ENCODE data around the gene SCARB1.

SCARB1 gene

DNA sequence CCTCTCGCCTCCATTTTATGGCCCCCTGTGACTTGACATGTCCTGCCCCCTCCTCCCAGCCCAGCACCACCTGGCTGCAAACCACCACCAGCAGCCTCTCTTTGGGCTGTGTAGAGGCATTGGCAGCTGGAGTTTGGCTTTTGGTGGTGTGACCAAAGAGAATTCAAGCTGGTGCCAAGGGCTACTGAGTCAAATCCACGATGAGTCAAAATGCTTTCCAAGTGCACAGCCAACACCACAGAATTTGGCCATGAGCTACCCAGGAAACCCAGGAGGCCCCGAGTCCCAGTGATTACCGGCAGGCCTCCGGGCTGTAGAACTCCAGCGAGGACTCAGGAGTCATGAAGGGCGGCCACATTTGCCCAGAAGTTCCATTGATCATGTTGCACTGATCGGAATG is 53.8 kb downstream of the SCARB1 start:
- no peak overlapping the region for H3K27ac ChIP-seq
- TF ChIP-seq, protein P1, sequence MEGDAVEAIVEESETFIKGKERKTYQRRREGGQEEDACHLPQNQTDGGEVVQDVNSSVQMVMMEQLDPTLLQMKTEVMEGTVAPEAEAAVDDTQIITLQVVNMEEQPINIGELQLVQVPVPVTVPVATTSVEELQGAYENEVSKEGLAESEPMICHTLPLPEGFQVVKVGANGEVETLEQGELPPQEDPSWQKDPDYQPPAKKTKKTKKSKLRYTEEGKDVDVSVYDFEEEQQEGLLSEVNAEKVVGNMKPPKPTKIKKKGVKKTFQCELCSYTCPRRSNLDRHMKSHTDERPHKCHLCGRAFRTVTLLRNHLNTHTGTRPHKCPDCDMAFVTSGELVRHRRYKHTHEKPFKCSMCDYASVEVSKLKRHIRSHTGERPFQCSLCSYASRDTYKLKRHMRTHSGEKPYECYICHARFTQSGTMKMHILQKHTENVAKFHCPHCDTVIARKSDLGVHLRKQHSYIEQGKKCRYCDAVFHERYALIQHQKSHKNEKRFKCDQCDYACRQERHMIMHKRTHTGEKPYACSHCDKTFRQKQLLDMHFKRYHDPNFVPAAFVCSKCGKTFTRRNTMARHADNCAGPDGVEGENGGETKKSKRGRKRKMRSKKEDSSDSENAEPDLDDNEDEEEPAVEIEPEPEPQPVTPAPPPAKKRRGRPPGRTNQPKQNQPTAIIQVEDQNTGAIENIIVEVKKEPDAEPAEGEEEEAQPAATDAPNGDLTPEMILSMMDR (conservative IDR thresholded peaks at IDR 0.05), result no peak

DNA sequence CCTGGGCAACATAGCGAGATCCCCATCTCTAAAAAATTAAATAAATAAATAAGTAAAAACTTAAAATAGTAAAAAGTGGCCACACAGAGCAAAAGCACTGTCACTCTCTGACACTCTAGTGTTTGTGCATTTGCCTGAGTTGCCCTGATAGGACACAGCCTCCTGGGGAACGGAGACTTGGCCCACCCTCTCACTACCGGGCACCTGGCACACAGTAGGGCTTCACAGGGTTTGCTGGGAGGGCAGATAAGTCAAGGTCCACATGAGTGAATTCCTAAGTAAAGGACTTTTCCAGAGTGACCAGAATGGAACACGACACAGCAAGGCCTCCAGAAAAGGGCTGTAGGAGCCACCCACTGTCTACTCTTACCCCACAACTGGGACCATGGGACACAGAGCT is 54.3 kb downstream of the SCARB1 start:
- TF ChIP-seq, protein P1 (conservative IDR thresholded peaks at IDR 0.05), result no peak

DNA sequence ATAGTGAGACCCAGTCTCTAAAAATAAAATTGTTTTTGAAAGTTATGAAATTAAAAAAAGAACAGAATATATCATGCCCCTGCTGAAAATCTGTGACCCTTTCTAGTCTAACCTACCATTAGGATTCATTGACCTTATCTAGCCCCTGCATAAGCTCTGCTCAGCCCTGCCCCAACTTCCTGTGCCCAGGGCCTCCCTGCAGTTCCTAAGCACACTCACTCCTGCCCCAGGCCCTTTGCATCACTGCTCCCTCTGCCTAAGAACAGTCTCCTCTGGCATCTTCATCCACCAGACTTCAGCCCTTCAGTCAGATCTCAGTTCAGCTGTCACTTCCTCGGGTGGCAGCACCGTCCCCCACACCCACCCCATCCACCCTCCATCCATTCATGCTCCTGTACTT is 55.4 kb downstream of the SCARB1 start:
- TF ChIP-seq, protein P1 (conservative IDR thresholded peaks at IDR 0.05), result no peak
- H3K27ac ChIP-seq, result no peak overlapping the region

More for the DNA sequence above, 54.3 kb downstream of the SCARB1 start:
- no peak overlapping the region for H3K27ac ChIP-seq

DNA sequence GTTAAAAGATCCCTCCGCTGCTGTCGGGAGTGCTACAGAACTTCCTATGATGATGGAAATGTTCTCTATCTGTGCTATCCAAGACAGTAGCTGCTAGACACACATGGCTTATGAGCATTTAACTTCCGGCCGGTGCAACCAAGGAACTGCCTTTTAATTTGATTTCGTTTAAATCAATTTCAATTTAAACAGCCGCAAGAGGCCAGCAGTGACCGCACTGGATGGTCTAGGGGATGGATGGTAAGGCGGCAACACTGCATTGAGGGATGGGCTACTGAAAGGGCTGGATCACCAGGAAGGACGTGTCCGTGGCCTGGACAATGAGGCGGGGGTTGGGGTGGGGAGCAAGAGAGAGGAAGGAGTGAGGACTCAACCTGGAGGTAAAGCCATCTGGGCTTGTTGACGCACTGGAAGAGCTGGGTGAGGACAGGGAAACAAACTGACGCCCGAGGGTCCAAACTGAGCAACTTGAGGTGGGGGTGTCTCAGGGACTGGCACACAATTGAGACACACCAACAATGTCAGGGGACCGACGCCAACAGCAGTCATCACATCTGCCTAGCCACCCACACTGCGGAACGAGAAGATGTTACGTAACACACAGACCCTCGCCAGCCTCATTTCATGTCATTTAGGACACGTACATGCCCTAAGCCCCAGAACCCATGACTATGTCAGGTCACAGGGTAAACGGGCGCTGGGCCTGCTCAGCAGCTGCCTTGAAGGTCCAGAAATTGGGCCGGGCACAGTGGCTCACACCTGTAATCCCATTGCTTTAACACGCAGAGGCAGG is 57.6 kb downstream of the SCARB1 start:
- H3K27ac ChIP-seq, result no peak overlapping the region; the same call in 1 of the 2 replicates
- TF ChIP-seq, protein P1 (conservative IDR thresholded peaks at IDR 0.05), result no peak

DNA sequence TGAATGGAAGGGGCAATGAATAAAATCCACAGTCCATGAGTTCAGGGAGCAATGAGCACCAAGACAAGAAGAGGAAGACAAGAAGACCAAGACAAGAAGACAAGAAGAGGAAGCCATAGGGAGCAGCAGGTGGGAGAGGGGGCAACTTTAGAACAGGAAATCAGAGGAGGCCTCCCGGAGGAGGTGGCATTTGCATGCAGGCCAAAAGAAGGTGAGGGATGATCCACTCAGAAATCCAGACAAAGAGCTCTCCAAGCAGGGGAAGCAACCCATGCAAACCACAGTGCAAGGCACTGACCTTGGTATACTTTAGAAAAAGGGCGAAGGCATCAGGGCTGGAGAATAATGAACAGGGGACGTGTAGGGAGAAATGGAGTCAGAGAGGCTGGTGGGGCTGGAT is 58.6 kb downstream of the SCARB1 start:
- peak overlapping the region; percentile 61 for H3K27ac ChIP-seq
- TF ChIP-seq, protein P1 (conservative IDR thresholded peaks at IDR 0.05), result no peak

DNA sequence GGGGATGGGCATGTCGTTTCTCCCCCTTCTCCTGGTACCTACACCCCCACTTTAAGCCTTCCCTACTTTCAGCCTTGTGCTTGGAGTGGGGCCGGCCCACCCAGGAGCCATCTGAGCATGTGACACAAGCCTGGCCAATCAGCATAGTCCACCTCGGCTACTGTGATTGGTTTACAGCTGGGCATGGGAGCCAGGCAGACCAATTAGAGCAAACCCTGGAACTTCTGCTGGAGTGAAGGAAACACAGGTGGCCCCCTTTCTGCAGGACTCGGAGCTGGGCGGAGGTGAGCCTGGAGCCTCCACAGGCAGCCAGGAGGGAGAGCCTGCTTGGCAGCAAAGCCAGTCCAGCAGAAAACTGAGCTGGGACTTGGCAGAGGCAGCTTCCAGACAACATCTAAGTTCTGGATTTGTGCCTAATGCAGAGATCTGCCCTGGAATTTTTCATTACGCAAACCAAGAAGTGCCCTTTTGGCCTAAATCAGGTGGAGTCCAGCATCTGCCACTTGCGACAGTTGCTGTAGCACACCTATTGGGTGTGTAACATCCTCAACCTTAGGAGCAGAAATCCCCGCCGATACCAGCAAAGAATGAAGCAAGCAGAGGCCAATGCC is 59.5 kb downstream of the SCARB1 start:
- H3K27ac ChIP-seq, result peak overlapping the region; percentile 61
- TF ChIP-seq, protein P1 (conservative IDR thresholded peaks at IDR 0.05), result no peak; the same call in 1 of the 2 replicates

DNA sequence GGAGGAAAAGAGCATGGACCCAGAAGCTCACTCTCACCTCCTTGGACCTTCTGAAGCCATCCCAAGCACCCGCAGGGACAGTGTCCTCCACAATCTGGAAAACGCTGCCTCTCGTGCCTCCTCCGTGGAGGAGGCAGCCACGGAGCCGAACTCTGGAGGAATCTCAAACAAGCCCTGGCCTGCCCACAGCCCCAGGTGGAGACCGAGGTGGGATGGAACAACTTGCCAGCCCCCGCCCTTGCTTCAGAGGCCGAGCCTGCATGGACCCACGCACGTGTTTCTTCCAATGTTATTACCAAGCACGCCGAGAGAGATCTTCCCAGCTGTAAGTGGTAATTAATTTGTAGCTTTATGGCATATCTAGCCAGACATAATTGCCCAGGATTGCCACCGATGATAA is 61.3 kb downstream of the SCARB1 start:
- TF ChIP-seq, protein P1 (conservative IDR thresholded peaks at IDR 0.05), result no peak

More for the DNA sequence above, 61.3 kb downstream of the SCARB1 start:
- H3K27ac ChIP-seq, result no peak overlapping the region
